NT2/D1 (cell line): ENCODE results near the gene SFTPB.

ENCODE experiments used
- SUZ12 ChIP-seq: IDR thresholded peaks from 2 replicates; pipeline ENCODE4 v1.6.1; 2011; ENCODE audit not compliant: insufficient read length, insufficient read depth; ENCODE audit errors: extremely low read depth
- YY1 ChIP-seq: IDR thresholded peaks from 2 replicates; pipeline ENCODE4 v1.6.1; 2011; ENCODE audit not compliant: insufficient read length, insufficient read depth
- ZNF274 ChIP-seq: IDR thresholded peaks from 2 replicates; pipeline ENCODE4 v1.6.1; 2011; ENCODE audit warnings: mild to moderate bottlenecking, low read depth, low read length

- no peak for TF ChIP-seq YY1
- no peak for TF ChIP-seq SUZ12
- no peak for TF ChIP-seq ZNF274
Observed at GRCh38 chr2:85662899-85663593, 5.0 kb downstream of the SFTPB start.
